Cardiac muscle cell (in vitro differentiated cells and primary cell): Measurements from ENCODE around the gene NR5A2. TPM values are rescaled to one million over a fixed set of nuclear protein-coding genes. Genes with fewer than 3 reads are reported as not detected.

Experiments used
- DNase-seq, 2 donors: peaks; one replicate each; pipeline versions ENCODE4 v3.0.0 to v3.0.0-alpha.2; 2010 to 2017; ENCODE audit warnings: low read depth in 1 of 2, low spot score in 1 of 2
- H3K27ac ChIP-seq: fragments of 200-600 bp; sonication (generic); 2 replicates; pipeline ENCODE4 v1.5.1; 2016
- H3K27me3 ChIP-seq: fragments of 200-600 bp; sonication (generic); 2 replicates; pipeline ENCODE4 v1.6.0; 2016; ENCODE audit warnings: control low read depth
- H3K36me3 ChIP-seq: fragments of 200-600 bp; sonication (generic); 2 replicates; pipeline ENCODE4 v1.5.1; 2016; ENCODE audit warnings: control low read depth
- H3K4me1 ChIP-seq: fragments of 200-600 bp; sonication (generic); 2 replicates; pipeline ENCODE4 v1.8.1; 2017; ENCODE audit warnings: low read depth, mild to moderate bottlenecking, mixed run types
- H3K4me3 ChIP-seq: fragments of 200-600 bp; sonication (generic); 2 replicates; pipeline ENCODE4 v1.5.1; 2016; ENCODE audit warnings: mild to moderate bottlenecking
- H3K9me3 ChIP-seq: fragments of 200-600 bp; sonication (generic); 2 replicates; pipeline ENCODE4 v1.5.1; 2017; ENCODE audit warnings: low read depth, mild to moderate bottlenecking, control low read depth
- CTCF ChIP-seq: IDR thresholded peaks from 2 replicates; pipeline ENCODE4 v1.5.1; 2012; ENCODE audit warnings: low read depth, mild to moderate bottlenecking, low read length
- polyA plus RNA-seq: library from polyadenylated mRNA; unstranded; fragments of >200 nt; fragmentation: Nextera tagmentation; extraction: Ambion mirVana; gene quantifications from 2 replicates; pipeline ENCODE4 v1.2.1, GENCODE V29; 2016
- total RNA-seq: library from RNA; depleted of rRNA; stranded (reverse); fragments of >200 nt; gene quantifications from 2 replicates; pipeline ENCODE4 v1.2.3, GENCODE V29; 2016

NR5A2 gene
- total and polyA plus RNA-seq, 2 experiments from 2014 or later, result 0.15 TPM; not detected in 1

- no peak for TF ChIP-seq CTCF
- no peak overlapping the region for H3K4me3 ChIP-seq
- H3K27me3 ChIP-seq, result no peaks in the 10 kb centered on the region
- no peaks in the 10 kb centered on the region for H3K9me3 ChIP-seq
- H3K4me1 ChIP-seq, result no peaks in the 10 kb centered on the region
- H3K36me3 ChIP-seq, result no peaks in the 10 kb centered on the region
- no peak overlapping the region for H3K27ac ChIP-seq
- DNase-seq, result no peak
Measured at GRCh38 chr1:200213392-200213791, 185.9 kb downstream of the NR5A2 start.

- no peak overlapping the region for H3K4me3 ChIP-seq
- no peak overlapping the region for H3K27ac ChIP-seq
- no peaks in the 10 kb centered on the region for H3K4me1 ChIP-seq
- no peaks in the 10 kb centered on the region for H3K27me3 ChIP-seq
- DNase-seq, result no peak
- no peaks in the 10 kb centered on the region for H3K36me3 ChIP-seq
- no peaks in the 10 kb centered on the region for H3K9me3 ChIP-seq
- TF ChIP-seq CTCF, result no peak
Measured at GRCh38 chr1:200213921-200214320, 186.4 kb downstream of the NR5A2 start.

- TF ChIP-seq CTCF, result no peak
- Histone ChIP-seq H3K27me3 (no peaks in the 10 kb centered on the region), H3K9me3 (no peaks in the 10 kb centered on the region), H3K4me1 (no peaks in the 10 kb centered on the region), H3K27ac (no peak overlapping the region), H3K4me3 (no peak overlapping the region), H3K36me3 (no peaks in the 10 kb centered on the region)
- no peak for DNase-seq
Measured at GRCh38 chr1:200215350-200215749, 187.8 kb downstream of the NR5A2 start.

GRCh38 chr1:200217703-200218102 lies 190.2 kb downstream of the NR5A2 start:
- H3K27ac ChIP-seq, result no peak overlapping the region
- no peak overlapping the region for H3K4me3 ChIP-seq
- H3K27me3 ChIP-seq, result no peaks in the 10 kb centered on the region
- H3K9me3 ChIP-seq, result no peaks in the 10 kb centered on the region
- H3K4me1 ChIP-seq, result no peaks in the 10 kb centered on the region
- DNase-seq, result no peak
- TF ChIP-seq CTCF, result no peak
- H3K36me3 ChIP-seq, result no peaks in the 10 kb centered on the region

GRCh38 chr1:200221614-200222282 lies 194.2 kb downstream of the NR5A2 start:
- Histone ChIP-seq H3K4me1 (no peaks in the 10 kb centered on the region), H3K36me3 (no peaks in the 10 kb centered on the region), H3K4me3 (no peak overlapping the region), H3K27ac (no peak overlapping the region), H3K9me3 (no peaks in the 10 kb centered on the region), H3K27me3 (peaks cover 6% of the 10 kb centered on the region)
- no peak for TF ChIP-seq CTCF
- no peak for DNase-seq
